Measurements from ENCODE around the gene GPX4. TPM values are rescaled to one million over a fixed set of nuclear protein-coding genes. Genes with fewer than 3 reads are reported as not detected.

GPX4 gene
- total and polyA plus RNA-seq, 9 of the 15 experiments (the other 6 are each of a cell fraction or from before 2014, with no cell fraction given), result 61.4 to 661 (median 349) TPM

DNA sequence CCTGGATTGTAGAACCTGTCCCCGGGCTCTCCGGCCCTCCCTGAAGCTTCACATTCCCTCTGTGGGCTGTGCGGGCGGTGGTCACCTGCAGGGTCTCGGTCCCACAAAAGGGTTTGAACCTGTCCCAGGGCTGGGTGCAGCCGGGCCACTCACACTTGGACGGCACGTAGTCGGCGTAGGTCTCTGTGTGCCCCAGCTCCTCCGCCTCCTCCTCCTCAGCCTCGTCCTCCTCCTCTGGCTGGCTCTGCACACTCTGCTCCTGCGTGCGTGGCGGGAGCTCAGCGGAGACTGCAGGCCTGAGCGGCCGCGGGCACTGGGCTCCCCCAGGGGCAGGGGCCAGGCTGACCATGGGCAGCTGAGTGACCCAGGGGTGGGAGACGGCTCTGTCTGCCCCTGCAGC is 19.6 kb downstream of the GPX4 start (continued):
- TF ChIP-seq, protein P1, sequence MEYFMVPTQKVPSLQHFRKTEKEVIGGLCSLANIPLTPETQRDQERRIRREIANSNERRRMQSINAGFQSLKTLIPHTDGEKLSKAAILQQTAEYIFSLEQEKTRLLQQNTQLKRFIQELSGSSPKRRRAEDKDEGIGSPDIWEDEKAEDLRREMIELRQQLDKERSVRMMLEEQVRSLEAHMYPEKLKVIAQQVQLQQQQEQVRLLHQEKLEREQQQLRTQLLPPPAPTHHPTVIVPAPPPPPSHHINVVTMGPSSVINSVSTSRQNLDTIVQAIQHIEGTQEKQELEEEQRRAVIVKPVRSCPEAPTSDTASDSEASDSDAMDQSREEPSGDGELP (CRISPR knock-in tag; IDR thresholded peaks at IDR 0.05; ENCODE audit: borderline replicate concordance), result no peak
- TF ChIP-seq ZNF263 (CRISPR knock-in tag; IDR thresholded peaks at IDR 0.05; ENCODE audit: borderline replicate concordance) (peak; percentile 44; the same call in 1 of the 2 replicates), ILF3 (IDR thresholded peaks at IDR 0.05; ENCODE audit: borderline replicate concordance) (no peak), SETDB1 (IDR thresholded peaks at IDR 0.05; ENCODE audit: low read length) (no peak), BCOR (IDR thresholded peaks at IDR 0.05) (no peak)
- TF ChIP-seq, protein P2, sequence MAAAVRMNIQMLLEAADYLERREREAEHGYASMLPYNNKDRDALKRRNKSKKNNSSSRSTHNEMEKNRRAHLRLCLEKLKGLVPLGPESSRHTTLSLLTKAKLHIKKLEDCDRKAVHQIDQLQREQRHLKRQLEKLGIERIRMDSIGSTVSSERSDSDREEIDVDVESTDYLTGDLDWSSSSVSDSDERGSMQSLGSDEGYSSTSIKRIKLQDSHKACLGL (CRISPR knock-in tag; IDR thresholded peaks at IDR 0.05; ENCODE audit: borderline replicate concordance, poor library complexity, severe bottlenecking), result no peak
- TF ChIP-seq, protein P3, sequence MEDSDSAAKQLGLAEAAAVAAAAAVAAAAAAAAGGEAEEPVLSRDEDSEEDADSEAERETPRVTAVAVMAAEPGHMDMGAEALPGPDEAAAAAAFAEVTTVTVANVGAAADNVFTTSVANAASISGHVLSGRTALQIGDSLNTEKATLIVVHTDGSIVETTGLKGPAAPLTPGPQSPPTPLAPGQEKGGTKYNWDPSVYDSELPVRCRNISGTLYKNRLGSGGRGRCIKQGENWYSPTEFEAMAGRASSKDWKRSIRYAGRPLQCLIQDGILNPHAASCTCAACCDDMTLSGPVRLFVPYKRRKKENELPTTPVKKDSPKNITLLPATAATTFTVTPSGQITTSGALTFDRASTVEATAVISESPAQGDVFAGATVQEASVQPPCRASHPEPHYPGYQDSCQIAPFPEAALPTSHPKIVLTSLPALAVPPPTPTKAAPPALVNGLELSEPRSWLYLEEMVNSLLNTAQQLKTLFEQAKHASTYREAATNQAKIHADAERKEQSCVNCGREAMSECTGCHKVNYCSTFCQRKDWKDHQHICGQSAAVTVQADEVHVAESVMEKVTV (CRISPR knock-in tag; IDR thresholded peaks at IDR 0.05), result no peak
- TF ChIP-seq, protein P4, sequence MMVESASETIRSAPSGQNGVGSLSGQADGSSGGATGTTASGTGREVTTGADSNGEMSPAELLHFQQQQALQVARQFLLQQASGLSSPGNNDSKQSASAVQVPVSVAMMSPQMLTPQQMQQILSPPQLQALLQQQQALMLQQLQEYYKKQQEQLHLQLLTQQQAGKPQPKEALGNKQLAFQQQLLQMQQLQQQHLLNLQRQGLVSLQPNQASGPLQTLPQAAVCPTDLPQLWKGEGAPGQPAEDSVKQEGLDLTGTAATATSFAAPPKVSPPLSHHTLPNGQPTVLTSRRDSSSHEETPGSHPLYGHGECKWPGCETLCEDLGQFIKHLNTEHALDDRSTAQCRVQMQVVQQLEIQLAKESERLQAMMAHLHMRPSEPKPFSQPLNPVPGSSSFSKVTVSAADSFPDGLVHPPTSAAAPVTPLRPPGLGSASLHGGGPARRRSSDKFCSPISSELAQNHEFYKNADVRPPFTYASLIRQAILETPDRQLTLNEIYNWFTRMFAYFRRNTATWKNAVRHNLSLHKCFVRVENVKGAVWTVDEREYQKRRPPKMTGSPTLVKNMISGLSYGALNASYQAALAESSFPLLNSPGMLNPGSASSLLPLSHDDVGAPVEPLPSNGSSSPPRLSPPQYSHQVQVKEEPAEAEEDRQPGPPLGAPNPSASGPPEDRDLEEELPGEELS (CRISPR knock-in tag; IDR thresholded peaks at IDR 0.05; ENCODE audit: borderline replicate concordance), result no peak
